ENCODE data around the gene GRM4.

DNA sequence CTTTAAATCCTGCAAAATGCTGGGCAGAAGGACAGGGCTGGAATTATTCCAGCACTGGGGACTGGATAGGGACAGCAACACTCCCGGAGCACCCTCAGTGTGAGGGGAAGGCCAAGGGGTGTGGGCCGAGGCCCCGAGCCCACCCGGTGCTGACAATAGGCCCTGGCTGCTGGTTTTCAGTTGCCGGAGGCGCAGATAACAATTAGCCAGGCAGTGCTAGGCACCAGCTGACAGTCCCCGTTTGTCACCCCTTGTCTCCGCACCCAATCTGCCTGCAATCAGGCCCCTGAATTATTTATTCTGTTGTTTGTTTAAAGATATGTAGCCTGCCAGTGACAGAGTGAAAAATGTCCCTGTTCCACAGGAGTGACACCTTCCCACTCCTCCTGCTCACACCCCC lies 120.0 kb downstream of the GRM4 start:
- TF ChIP-seq, protein P1, sequence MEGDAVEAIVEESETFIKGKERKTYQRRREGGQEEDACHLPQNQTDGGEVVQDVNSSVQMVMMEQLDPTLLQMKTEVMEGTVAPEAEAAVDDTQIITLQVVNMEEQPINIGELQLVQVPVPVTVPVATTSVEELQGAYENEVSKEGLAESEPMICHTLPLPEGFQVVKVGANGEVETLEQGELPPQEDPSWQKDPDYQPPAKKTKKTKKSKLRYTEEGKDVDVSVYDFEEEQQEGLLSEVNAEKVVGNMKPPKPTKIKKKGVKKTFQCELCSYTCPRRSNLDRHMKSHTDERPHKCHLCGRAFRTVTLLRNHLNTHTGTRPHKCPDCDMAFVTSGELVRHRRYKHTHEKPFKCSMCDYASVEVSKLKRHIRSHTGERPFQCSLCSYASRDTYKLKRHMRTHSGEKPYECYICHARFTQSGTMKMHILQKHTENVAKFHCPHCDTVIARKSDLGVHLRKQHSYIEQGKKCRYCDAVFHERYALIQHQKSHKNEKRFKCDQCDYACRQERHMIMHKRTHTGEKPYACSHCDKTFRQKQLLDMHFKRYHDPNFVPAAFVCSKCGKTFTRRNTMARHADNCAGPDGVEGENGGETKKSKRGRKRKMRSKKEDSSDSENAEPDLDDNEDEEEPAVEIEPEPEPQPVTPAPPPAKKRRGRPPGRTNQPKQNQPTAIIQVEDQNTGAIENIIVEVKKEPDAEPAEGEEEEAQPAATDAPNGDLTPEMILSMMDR (IDR thresholded peaks at IDR 0.05): no peak
- TF ChIP-seq POLR2A (IDR thresholded peaks at IDR 0.05): no peak

All from Peyer's patch (tissue), 4 donors.